GM12892 (cell line): ENCODE data around the gene AKIRIN2.
A peak's percentile ranks its signal among the peaks of the same experiment; 100 is the strongest.

ENCODE experiments used
- DNase-seq: peaks from one replicate; pipeline ENCODE4 v3.0.0; 2011; ENCODE audit not compliant: insufficient read length
- FAIRE-seq: peaks from 2 replicates; lab custom pipeline; 2011; peaks lifted over from hg19 to GRCh38; lab: Jason Lieb, UNC
- POLR2A ChIP-seq: IDR thresholded peaks from 2 replicates; pipeline ENCODE4 v1.6.1; 2011; ENCODE audit warnings: low read depth, low read length, control low read depth
- POLR2AphosphoS5 ChIP-seq: IDR thresholded peaks from 2 replicates; pipeline ENCODE4 v1.6.1; 2011; ENCODE audit warnings: low read depth, low read length, control low read depth
- TAF1 ChIP-seq: IDR thresholded peaks from 2 replicates; pipeline ENCODE4 v1.6.1; 2011; ENCODE audit warnings: low read depth, mild to moderate bottlenecking, control low read depth, low read length, borderline replicate concordance

Gene AKIRIN2

GRCh38 chr6:87654875-87655454 is 47.1 kb downstream of the AKIRIN2 start:
- no peak for DNase-seq
- TF ChIP-seq POLR2A (no peak), POLR2AphosphoS5 (no peak), TAF1 (no peak)
- no peak for FAIRE-seq

- FAIRE-seq (no peak), DNase-seq (no peak)
- TF ChIP-seq TAF1: no peak
- no peak for TF ChIP-seq POLR2AphosphoS5
- TF ChIP-seq POLR2A: no peak
Measured at GRCh38 chr6:87654122-87654521, 47.9 kb downstream of the AKIRIN2 start.

GRCh38 chr6:87653074-87653962 is 48.7 kb downstream of the AKIRIN2 start:
- no peak for FAIRE-seq
- TF ChIP-seq POLR2AphosphoS5: no peak
- no peak for TF ChIP-seq TAF1
- no peak for TF ChIP-seq POLR2A
- DNase-seq: no peak

- TF ChIP-seq TAF1 (no peak), POLR2AphosphoS5 (no peak), POLR2A (no peak)
- FAIRE-seq: no peak
Measured at GRCh38 chr6:87645080-87645479, 57.0 kb downstream of the AKIRIN2 start.

GRCh38 chr6:87641065-87641692 is 60.9 kb downstream of the AKIRIN2 start:
- TF ChIP-seq POLR2A: no peak
- no peak for TF ChIP-seq POLR2AphosphoS5
- TF ChIP-seq TAF1: no peak
- no peak for DNase-seq
- FAIRE-seq: no peak

More at GRCh38 chr6:87645080-87645479, 57.0 kb downstream of the AKIRIN2 start:
- DNase-seq: no peak

- TF ChIP-seq POLR2AphosphoS5 (no peak), TAF1 (no peak)
- FAIRE-seq: no peak
- no peak for DNase-seq
Measured at GRCh38 chr6:87639373-87639772, 62.7 kb downstream of the AKIRIN2 start.

- no peak for DNase-seq
- no peak for FAIRE-seq
- no peak for TF ChIP-seq POLR2A
- TF ChIP-seq POLR2AphosphoS5: no peak
- TF ChIP-seq TAF1: no peak
Measured at GRCh38 chr6:87637106-87637505, 64.9 kb downstream of the AKIRIN2 start.

GRCh38 chr6:87636315-87636714 is 65.7 kb downstream of the AKIRIN2 start:
- TF ChIP-seq POLR2AphosphoS5: no peak
- TF ChIP-seq POLR2A: no peak
- TF ChIP-seq TAF1: no peak
- DNase-seq: no peak
- peak; percentile 46 for FAIRE-seq

- no peak for TF ChIP-seq POLR2AphosphoS5
- no peak for TF ChIP-seq TAF1
- no peak for TF ChIP-seq POLR2A
- FAIRE-seq: no peak
- no peak for DNase-seq
Measured at GRCh38 chr6:87633851-87634250, 68.2 kb downstream of the AKIRIN2 start.

- FAIRE-seq (no peak), DNase-seq (no peak)
- TF ChIP-seq TAF1 (no peak), POLR2A (no peak), POLR2AphosphoS5 (no peak)
Measured at GRCh38 chr6:87630746-87631145, 71.3 kb downstream of the AKIRIN2 start.

GRCh38 chr6:87628881-87629280 is 73.2 kb downstream of the AKIRIN2 start:
- FAIRE-seq (no peak), DNase-seq (no peak)
- TF ChIP-seq TAF1 (no peak), POLR2AphosphoS5 (no peak), POLR2A (no peak)

GRCh38 chr6:87628424-87628823 is 73.6 kb downstream of the AKIRIN2 start:
- DNase-seq (no peak), FAIRE-seq (peak; percentile 70)
- TF ChIP-seq POLR2A (no peak), POLR2AphosphoS5 (no peak), TAF1 (no peak)
